ENCODE measurements around the gene SSX4B. TPM values are rescaled to one million over a fixed set of nuclear protein-coding genes. Genes with fewer than 3 reads are reported as not detected.

SSX4B gene
- polyA plus RNA-seq, 2 of the 4 experiments (the other 2 are of a cell fraction): not detected

DNA sequence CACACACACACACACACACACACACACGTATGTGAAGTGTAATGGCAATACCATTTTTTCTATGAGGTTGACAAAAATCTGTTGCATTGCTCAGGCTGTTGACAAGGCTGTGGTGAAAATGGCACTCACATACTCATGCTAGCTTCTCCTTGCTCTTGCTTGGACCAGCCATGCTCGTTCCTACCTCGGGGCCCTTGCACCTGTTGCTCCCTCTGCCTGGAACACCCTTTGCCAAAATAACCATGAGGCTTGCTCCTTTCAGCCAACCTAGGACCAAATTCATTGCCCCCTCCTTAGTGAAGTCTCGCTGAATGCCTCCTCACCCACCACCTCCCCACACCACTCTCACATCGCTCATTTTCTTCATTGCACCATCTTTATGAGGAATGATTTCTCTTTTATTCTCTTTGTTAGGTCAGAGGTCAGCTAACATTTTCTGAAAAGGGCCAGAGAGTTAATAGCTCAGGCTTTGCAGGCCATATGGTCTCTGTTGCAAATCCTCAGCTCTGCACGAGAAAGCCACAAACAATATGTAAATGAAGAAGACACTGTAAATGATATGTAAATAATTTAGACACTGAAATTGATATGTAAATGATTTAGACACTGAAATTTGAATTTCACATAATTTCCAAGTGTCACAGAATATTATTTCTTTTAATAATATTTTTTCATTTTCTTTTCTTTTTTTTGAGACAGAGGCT, 45.0 kb upstream of the SSX4B start (continued):
- TF ChIP-seq RFX5 (IDR thresholded peaks at IDR 0.05) (no peak), ESRRA (IDR thresholded peaks at IDR 0.05; ENCODE audit: borderline replicate concordance, low read length) (no peak), HOXB13 (CRISPR knock-in tag; IDR thresholded peaks at IDR 0.05; ENCODE audit: low read depth) (no peak), EP300 (IDR thresholded peaks at IDR 0.05) (no peak)

DNA sequence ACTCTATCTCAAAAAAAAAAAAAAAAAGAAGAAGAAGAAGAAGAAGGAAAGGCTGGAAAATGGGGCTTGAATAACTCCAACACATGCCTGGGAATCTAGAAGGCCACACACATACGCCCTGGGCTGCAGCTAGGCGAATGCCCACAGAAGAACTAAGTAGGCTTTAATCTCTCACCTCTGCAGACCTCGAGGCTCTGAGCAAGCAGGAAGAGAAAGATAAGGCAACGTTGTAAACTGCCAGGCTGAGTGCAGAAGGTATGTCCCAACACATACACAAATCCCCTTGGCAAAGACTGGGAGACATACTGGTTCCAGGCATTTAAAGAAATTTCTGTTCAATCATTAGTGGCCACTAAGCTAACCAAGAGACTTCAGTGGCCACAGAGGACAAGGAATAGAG, 39.9 kb upstream of the SSX4B start:
- 33% methylated on average over 4 of the region's 4 CpGs for WGBS (ENCODE audit: missing lambda C conversion rate)
- ChIA-PET POLR2A (no interaction called here), CTCF (no interaction called here)
- DNase-seq (ENCODE audit: low read depth in 1 of 2, low spot score in 1 of 2) (no peak), FAIRE-seq (no peak), ATAC-seq (no peak)
- no peaks in the 10 kb centered on the region for H3K9me3 ChIP-seq
- H3K4me2 ChIP-seq: no peak overlapping the region
- H3K27ac ChIP-seq: no peak overlapping the region
- H3K4me3 ChIP-seq: no peak overlapping the region
- TF ChIP-seq MYC (IDR thresholded peaks at IDR 0.05; ENCODE audit: borderline replicate concordance, low read length) (no peak), SREBF2 (IDR thresholded peaks at IDR 0.05) (no peak), RCOR1 (IDR thresholded peaks at IDR 0.05; ENCODE audit: low read depth, low read length) (no peak), ZFP36 (IDR thresholded peaks at IDR 0.05; ENCODE audit: borderline replicate concordance, partially characterized antibody) (no peak), HEYL (CRISPR knock-in tag; IDR thresholded peaks at IDR 0.05) (no peak), ZC3H11A (IDR thresholded peaks at IDR 0.05) (no peak), RFX5 (IDR thresholded peaks at IDR 0.05) (no peak), RAD21 (conservative IDR thresholded peaks at IDR 0.05 in 1 of 2, IDR thresholded peaks at IDR 0.05 in 1 of 2) (no peak)
- TF ChIP-seq, protein P1, sequence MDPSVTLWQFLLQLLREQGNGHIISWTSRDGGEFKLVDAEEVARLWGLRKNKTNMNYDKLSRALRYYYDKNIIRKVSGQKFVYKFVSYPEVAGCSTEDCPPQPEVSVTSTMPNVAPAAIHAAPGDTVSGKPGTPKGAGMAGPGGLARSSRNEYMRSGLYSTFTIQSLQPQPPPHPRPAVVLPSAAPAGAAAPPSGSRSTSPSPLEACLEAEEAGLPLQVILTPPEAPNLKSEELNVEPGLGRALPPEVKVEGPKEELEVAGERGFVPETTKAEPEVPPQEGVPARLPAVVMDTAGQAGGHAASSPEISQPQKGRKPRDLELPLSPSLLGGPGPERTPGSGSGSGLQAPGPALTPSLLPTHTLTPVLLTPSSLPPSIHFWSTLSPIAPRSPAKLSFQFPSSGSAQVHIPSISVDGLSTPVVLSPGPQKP (IDR thresholded peaks at IDR 0.05; ENCODE audit: low read depth, low read length): no peak
- TF ChIP-seq, protein P2, sequence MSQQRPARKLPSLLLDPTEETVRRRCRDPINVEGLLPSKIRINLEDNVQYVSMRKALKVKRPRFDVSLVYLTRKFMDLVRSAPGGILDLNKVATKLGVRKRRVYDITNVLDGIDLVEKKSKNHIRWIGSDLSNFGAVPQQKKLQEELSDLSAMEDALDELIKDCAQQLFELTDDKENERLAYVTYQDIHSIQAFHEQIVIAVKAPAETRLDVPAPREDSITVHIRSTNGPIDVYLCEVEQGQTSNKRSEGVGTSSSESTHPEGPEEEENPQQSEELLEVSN (IDR thresholded peaks at IDR 0.05; ENCODE audit: borderline replicate concordance, low read depth): no peak
- H3K4me1 ChIP-seq: no peaks in the 10 kb centered on the region

DNA sequence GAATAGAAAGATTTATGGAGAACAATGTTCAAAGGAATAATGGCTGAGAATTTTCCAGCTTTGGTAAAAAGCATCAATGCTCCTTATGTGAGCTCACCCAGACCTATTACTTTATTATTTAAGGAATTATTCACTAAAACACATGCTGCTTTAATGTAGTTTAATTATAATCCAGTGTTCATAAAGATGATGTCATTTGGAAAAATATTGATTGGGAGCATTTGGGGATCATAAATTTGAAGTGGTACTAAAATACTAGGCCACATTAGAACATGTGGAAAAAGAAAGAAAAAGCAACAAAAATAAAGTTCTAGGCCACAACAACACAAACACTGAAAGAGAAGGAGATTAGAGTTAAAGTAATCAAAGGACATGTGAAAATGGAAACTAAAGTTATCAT, 38.3 kb upstream of the SSX4B start:
- no peaks in the 10 kb centered on the region for H3K9me3 ChIP-seq
- ChIA-PET CTCF (no interaction called here), POLR2A (no interaction called here)
- H3K27ac ChIP-seq: no peak overlapping the region
- TF ChIP-seq HEYL (CRISPR knock-in tag; IDR thresholded peaks at IDR 0.05) (no peak), KDM5A (IDR thresholded peaks at IDR 0.05) (no peak), JUN (IDR thresholded peaks at IDR 0.05) (no peak), ZFP36 (IDR thresholded peaks at IDR 0.05; ENCODE audit: borderline replicate concordance, partially characterized antibody) (no peak), RAD21 (conservative IDR thresholded peaks at IDR 0.05 in 1 of 2, IDR thresholded peaks at IDR 0.05 in 1 of 2) (no peak), ZC3H11A (IDR thresholded peaks at IDR 0.05) (no peak), BHLHE40 (IDR thresholded peaks at IDR 0.05; ENCODE audit: low read depth, low read length) (no peak), POLR2A (IDR thresholded peaks at IDR 0.05; ENCODE audit: low read length) (no peak), NPAS2 (CRISPR knock-in tag; IDR thresholded peaks at IDR 0.05; ENCODE audit: borderline replicate concordance) (no peak), PHF8 (IDR thresholded peaks at IDR 0.05; ENCODE audit: borderline replicate concordance, low read depth) (no peak), ZNF302 (CRISPR knock-in tag; IDR thresholded peaks at IDR 0.05) (no peak), JUNB (IDR thresholded peaks at IDR 0.05) (no peak), CHD2 (IDR thresholded peaks at IDR 0.05; ENCODE audit: low read length, partially characterized antibody) (no peak), MYC (IDR thresholded peaks at IDR 0.05; ENCODE audit: borderline replicate concordance, low read length) (no peak)
- TF ChIP-seq, protein P3, sequence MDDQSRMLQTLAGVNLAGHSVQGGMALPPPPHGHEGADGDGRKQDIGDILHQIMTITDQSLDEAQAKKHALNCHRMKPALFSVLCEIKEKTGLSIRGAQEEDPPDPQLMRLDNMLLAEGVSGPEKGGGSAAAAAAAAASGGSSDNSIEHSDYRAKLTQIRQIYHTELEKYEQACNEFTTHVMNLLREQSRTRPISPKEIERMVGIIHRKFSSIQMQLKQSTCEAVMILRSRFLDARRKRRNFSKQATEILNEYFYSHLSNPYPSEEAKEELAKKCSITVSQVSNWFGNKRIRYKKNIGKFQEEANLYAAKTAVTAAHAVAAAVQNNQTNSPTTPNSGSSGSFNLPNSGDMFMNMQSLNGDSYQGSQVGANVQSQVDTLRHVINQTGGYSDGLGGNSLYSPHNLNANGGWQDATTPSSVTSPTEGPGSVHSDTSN (IDR thresholded peaks at IDR 0.05): no peak
- TF ChIP-seq, protein P4, sequence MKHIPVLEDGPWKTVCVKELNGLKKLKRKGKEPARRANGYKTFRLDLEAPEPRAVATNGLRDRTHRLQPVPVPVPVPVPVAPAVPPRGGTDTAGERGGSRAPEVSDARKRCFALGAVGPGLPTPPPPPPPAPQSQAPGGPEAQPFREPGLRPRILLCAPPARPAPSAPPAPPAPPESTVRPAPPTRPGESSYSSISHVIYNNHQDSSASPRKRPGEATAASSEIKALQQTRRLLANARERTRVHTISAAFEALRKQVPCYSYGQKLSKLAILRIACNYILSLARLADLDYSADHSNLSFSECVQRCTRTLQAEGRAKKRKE (CRISPR knock-in tag; IDR thresholded peaks at IDR 0.05; ENCODE audit: low read depth): no peak
- TF ChIP-seq, protein P2 (IDR thresholded peaks at IDR 0.05; ENCODE audit: borderline replicate concordance, low read depth): no peak
- DNase-seq (ENCODE audit: low read depth in 1 of 2, low spot score in 1 of 2) (no peak), ATAC-seq (no peak), FAIRE-seq (peak; percentile 54)
- H3K4me2 ChIP-seq: no peak overlapping the region
- no peak overlapping the region for H3K4me3 ChIP-seq
- no peaks in the 10 kb centered on the region for H3K4me1 ChIP-seq

Data from A549 (cell line).